ENCODE measurements around the gene FDXACB1. TPM values are rescaled to one million over a fixed set of nuclear protein-coding genes. Genes with fewer than 3 reads are reported as not detected.

FDXACB1 gene
- polyA plus RNA-seq, 12 donors, result 1.5 to 3.1 (median 2.3) TPM; not detected in 2

DNA sequence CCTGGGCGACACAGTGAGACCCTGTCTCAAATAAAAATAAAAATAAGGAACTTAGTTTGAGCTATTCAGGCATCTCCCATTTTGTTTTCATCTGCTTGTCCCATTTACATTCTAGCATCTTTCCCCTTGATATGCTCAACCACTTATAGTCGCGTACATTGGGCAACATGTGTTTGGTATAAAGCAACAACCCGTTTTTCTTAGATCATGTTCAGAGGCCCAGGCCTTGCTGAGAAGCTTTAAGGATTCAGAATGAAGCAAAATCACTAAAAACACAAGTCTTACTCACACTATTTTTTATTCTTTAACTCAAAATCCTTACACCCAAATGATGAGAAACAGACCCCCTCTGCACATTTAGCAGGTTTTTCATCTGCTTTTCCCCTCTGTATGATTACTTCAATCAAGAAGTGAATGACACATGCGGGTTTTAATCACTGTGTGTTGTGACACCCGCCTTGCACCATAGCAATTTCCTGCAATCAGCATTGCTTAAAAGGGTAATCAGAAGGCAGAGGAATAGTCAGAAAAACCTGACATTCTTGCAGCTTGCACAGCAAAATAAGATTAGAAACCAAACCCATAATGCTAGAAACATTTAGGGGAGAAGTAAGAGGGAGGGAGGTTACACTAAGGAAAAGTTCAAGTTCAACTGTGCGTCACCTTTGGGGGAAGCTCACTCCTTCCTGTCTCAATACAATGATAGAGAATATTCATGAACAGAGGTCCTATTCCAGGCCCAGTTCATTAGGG, 33.5 kb downstream of the FDXACB1 start:
- no peak for DNase-seq

- no peak for DNase-seq
Observed at GRCh38 chr11:111843661-111844060, 35.3 kb downstream of the FDXACB1 start.

DNA sequence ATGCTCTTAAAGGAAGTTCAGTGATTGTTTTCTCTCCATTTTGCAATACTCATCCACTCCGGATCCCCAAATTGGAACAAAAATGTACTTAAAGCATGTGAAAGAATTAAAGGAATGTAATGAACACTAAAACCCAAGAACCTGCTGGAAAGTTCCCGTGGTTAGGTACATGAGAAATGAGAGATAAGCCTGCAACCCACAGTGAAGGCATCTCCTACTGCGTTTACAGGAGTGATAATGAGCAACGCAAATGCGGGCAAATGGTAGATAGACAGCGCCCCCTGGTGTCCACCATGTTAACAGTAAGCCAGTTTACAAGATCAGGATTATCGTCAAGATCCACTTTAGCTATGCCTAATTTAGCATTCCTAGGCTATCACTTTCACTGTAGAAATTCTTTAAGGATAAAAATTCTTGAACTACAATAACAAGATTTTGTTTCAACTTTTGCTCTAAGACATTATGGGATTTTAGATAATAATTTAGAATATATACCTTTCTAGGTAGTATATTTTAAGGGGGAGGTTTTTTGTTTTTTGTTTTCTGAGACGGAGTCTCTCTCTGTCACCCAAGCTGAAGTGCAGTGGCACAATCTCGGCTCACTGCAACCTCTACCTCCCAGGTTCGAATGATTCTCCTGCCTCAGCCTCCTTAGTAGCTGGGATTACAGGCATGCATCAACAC, 37.5 kb downstream of the FDXACB1 start:
- DNase-seq, result peak; percentile 88

GRCh38 chr11:111840143-111840542, 38.8 kb downstream of the FDXACB1 start:
- DNase-seq, result no peak

- no peak for DNase-seq
Observed at GRCh38 chr11:111838054-111838453, 40.9 kb downstream of the FDXACB1 start.

- DNase-seq, result no peak
Observed at GRCh38 chr11:111837366-111837891, 41.5 kb downstream of the FDXACB1 start.

GRCh38 chr11:111836721-111837120, 42.2 kb downstream of the FDXACB1 start:
- DNase-seq, result no peak

GRCh38 chr11:111836162-111836561, 42.8 kb downstream of the FDXACB1 start:
- no peak for DNase-seq

GRCh38 chr11:111835665-111836064, 43.3 kb downstream of the FDXACB1 start:
- DNase-seq, result no peak

GRCh38 chr11:111834432-111835163, 44.4 kb downstream of the FDXACB1 start:
- DNase-seq, result no peak

DNA sequence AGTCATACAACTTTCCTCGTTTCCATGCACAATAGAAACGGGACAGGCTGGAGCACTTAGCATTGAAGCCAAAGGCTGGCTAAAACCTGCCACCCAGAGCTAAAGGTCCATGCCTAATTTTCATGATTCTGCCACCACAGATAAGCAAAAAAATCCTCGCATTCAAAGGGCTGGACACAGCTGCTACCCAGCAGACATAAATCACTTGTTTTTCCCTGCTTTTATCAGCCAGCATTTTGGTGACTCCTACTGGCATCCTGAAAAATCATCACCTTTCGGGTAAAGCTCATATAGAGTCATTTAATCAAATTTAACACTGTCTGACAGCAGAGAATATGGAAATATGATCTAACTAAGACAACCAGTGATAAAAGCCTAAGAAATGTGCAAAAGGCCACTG, 45.4 kb downstream of the FDXACB1 start:
- no peak for DNase-seq

GRCh38 chr11:111829185-111829968, 49.6 kb downstream of the FDXACB1 start:
- no peak for DNase-seq

DNA sequence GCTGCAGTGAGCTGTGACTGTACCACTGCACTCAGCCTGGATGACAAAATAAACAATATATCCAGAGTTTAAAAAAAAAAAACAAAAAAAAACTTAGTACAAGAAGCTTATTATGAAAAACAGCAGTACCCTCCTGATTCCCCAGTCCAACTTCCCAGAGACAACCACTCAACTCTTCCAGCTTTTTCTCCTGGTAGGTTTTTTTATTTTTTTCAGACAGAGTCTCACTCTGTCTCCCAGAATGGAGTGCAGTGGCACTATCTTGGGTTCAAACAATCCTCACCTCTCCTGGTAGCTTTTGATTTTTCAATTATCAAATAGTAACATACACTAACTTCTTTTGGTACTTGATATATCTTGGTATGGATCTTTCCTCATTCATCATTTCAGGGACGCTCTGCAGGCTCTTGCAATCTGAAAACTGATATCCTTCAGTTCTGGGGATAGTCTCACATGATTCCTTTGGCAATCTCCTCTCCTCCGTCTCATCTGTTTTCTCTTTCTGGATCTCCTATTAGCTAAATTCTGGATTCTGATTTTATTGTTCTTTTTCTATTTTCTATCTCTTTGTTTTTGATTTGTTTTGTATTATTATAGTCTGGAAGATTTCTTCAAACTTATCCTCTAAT, 52.5 kb downstream of the FDXACB1 start:
- no peak for DNase-seq

Other genes starting within 250 kb of the FDXACB1 start
- gene PPP2R1B, start 112.8 kb downstream of the FDXACB1 start, polyA plus RNA-seq (ENCODE audit: insufficient read length in 12 of 12), result 10 to 100 TPM in 10 of 12 donors, 1 to 10 TPM in 1, not detected in 1; 9.0 to 16.4 (median 13.7) TPM
- gene ALG9, start 7.6 kb downstream of the FDXACB1 start, polyA plus RNA-seq (ENCODE audit: insufficient read length in 12 of 12), result 10 to 100 TPM in 11 of 12 donors, not detected in 1; 18.9 to 38.9 (median 32.4) TPM
- gene CFAP68, start 376 bp upstream of the FDXACB1 start, polyA plus RNA-seq (ENCODE audit: insufficient read length in 12 of 12), result 10 to 100 TPM in 10 of 12 donors, not detected in 2; 14.7 to 37.2 (median 19.7) TPM
- 100 to 1,000 TPM in 11 of 12 donors, not detected in 1; 267 to 838 (median 710) TPM for gene CRYAB, start 32.6 kb upstream of the FDXACB1 start, polyA plus RNA-seq (ENCODE audit: insufficient read length in 12 of 12)
- 10 to 100 TPM in 10 of 12 donors, 1 to 10 TPM in 1, not detected in 1; 8.3 to 92.5 (median 77.4) TPM for gene HSPB2, start 33.6 kb upstream of the FDXACB1 start, polyA plus RNA-seq (ENCODE audit: insufficient read length in 12 of 12)
- gene C11orf52, start 39.7 kb upstream of the FDXACB1 start, polyA plus RNA-seq (ENCODE audit: insufficient read length in 12 of 12), result 1 to 10 TPM in 9 of 12 donors, under 1 TPM in 1, not detected in 2; 0.88 to 4.8 (median 3.0) TPM
- 10 to 100 TPM in 11 of 12 donors, not detected in 1; 16.5 to 27.2 (median 20.5) TPM for gene DIXDC1, start 58.2 kb upstream of the FDXACB1 start, polyA plus RNA-seq (ENCODE audit: insufficient read length in 12 of 12)
- 10 to 100 TPM in 11 of 12 donors, not detected in 1; 28.1 to 50.9 (median 41.8) TPM for gene DLAT, start 146.2 kb upstream of the FDXACB1 start, polyA plus RNA-seq (ENCODE audit: insufficient read length in 12 of 12)
- gene PIH1D2, start 194.9 kb upstream of the FDXACB1 start, polyA plus RNA-seq (ENCODE audit: insufficient read length in 12 of 12), result 1 to 10 TPM in 9 of 12 donors, under 1 TPM in 1, not detected in 2; 0.72 to 4.1 (median 1.2) TPM
- gene NKAPD1, start 195.1 kb upstream of the FDXACB1 start, polyA plus RNA-seq (ENCODE audit: insufficient read length in 12 of 12), result 10 to 100 TPM in 11 of 12 donors, not detected in 1; 18.4 to 56.7 (median 30.3) TPM
- gene TIMM8B, start 207.6 kb upstream of the FDXACB1 start, polyA plus RNA-seq (ENCODE audit: insufficient read length in 12 of 12), result 10 to 100 TPM in 11 of 12 donors, not detected in 1; 21.0 to 63.8 (median 51.7) TPM
- gene SDHD, start 207.7 kb upstream of the FDXACB1 start, polyA plus RNA-seq (ENCODE audit: insufficient read length in 12 of 12), result 100 to 1,000 TPM in 7 of 12 donors, 10 to 100 TPM in 4, not detected in 1; 52.2 to 127 (median 109) TPM